Pancreas (tissue), 10 donors: Measurements from ENCODE around the gene VWA5B2. TPM values are rescaled to one million over a fixed set of nuclear protein-coding genes. Genes with fewer than 3 reads are reported as not detected.

Source experiments
- ATAC-seq, 4 donors: fragments of 200-7000 bp; cut with Tn5 transposase; one replicate each; pipeline versions ENCODE4 v1.8.0 to v1.9.1; 2020; ENCODE audit warnings: mild to moderate bottlenecking in 4 of 4, moderate library complexity in 4 of 4
- DNase-seq, 6 donors: peaks; one replicate each; pipeline ENCODE4 v3.0.0-alpha.2; 2020
- FAIRE-seq: peaks from 2 replicates; lab custom pipeline; 2012; peaks lifted over from hg19 to GRCh38; lab: Jason Lieb, UNC
- H3K27ac ChIP-seq, 4 donors: fragments of 200-600 bp; sonication (generic); 1 replicate in 3 of 4; 2 replicates in 1 of 4; pipeline versions ENCODE4 v1.5.0 to v1.8.0; 2020
- H3K27me3 ChIP-seq, 4 donors: fragments of 200-600 bp; one replicate each; pipeline ENCODE4 v1.8.0; 2021
- H3K36me3 ChIP-seq, 3 donors: fragments of 200-600 bp; sonication (generic) in 1 of 3; one replicate each; pipeline versions ENCODE4 v1.5.0 to v1.8.0; 2020 to 2021
- H3K4me1 ChIP-seq, 3 donors: fragments of 200-600 bp; one replicate each; pipeline ENCODE4 v1.8.0; 2021
- H3K4me3 ChIP-seq, 4 donors: fragments of 200-600 bp; sonication (generic) in 2 of 4; one replicate each; pipeline versions ENCODE4 v1.5.0 to v1.8.0; 2020 to 2021
- H3K9me3 ChIP-seq, 4 donors: fragments of 200-600 bp; one replicate each; pipeline ENCODE4 v1.8.0; 2021
- CTCF ChIP-seq, 4 donors: fragments of 200-600 bp; sonication (generic) in 3 of 4; IDR thresholded peaks; one replicate each; pipeline versions ENCODE4 v1.5.0 to v1.8.0; 2021; ENCODE audit warnings: antibody characterized with exemption in 4 of 4
- WGBS, 2 donors: extraction: QIAGEN DNeasy Blood & Tissue Kit; methylation state at CpG; one replicate each; pipeline ENCODE4 v1.1.7; 2013; 5-methylcytosine and 5-hydroxymethylcytosine counted together
- intact Hi-C, 3 donors: fragments of 100-400 bp; cut with DNase I; formaldehyde crosslinking; loops; one replicate each; pipeline versions ENCODE4 v1.11.1 to v1.14.2; 2022
- polyA plus RNA-seq, 2 donors: library from polyadenylated mRNA; stranded (reverse); fragments of 200-250 nt; gene quantifications; one replicate each; pipeline ENCODE4 v1.2.3, GENCODE V29; 2013
- total RNA-seq, 6 donors: library from RNA; stranded (reverse); fragmentation: NEBNext Ultra II Directional in 4 of 6; extraction: Animal tissue kit (Norgen Biotek cat#: 25700) in 4 of 6; gene quantifications; one replicate each; pipeline versions ENCODE4 v1.2.1 to v1.2.4, GENCODE V29; 2021 to 2023
- donor health status: healthy with polysubstance abuse.
- donor health status: DM: no; HTN: no; CAD: no; lungs with moderate emphysema.
- donor health status: DM: no; HTN: no; CAD: no.
- donor health status: control.
- donor health status: control.
- donor health status: Bipolar disorder and iron deficiency.
- donor health status: DM: yes; HTN: yes; CAD: no.
- donor health status: DM: no; HTN: no; CAD: no.
- donor health status: DM: no; HTN: no; CAD: no.
- donor health status: DM: yes; HTN: yes; CAD: no.

Gene VWA5B2
- total and polyA plus RNA-seq, 8 donors: 1.2 to 105 (median 6.6) TPM

GRCh38 chr3:184275381-184275701, 46.0 kb downstream of the VWA5B2 start:
- DNase-seq (peak in 1 of 6 donors; percentile 45), ATAC-seq (peak; percentile 23 to 54 (median 48)), FAIRE-seq (no peak)
- 47 to 63% methylated on average over 12 of the region's 12 CpGs for WGBS, 2 donors
- Histone ChIP-seq H3K4me3 (peak overlapping the region in 1 of 4 donors; percentile 37), H3K27me3 (no peaks in the 10 kb centered on the region), H3K27ac (peak overlapping the region in 1 of 4 donors; percentile 54), H3K9me3 (no peaks in the 10 kb centered on the region), H3K4me1 (no peaks in the 10 kb centered on the region), H3K36me3 (no peaks in the 10 kb centered on the region)
- intact Hi-C loops: no loop called here
- TF ChIP-seq CTCF (IDR thresholded peaks at IDR 0.05): no peak

GRCh38 chr3:184275961-184276910, 46.9 kb downstream of the VWA5B2 start, which contains the start of gene ECE2:
Gene ECE2, plus strand, starts transcription at chr3:184276022. Its CDS starts 132 bp downstream, at chr3:184276154.
- Histone ChIP-seq H3K4me1 (no peaks in the 10 kb centered on the region), H3K4me3 (peak within 1 kb of the TSS in 2 of 4 donors; percentile 30 to 37), H3K9me3 (no peaks in the 10 kb centered on the region), H3K36me3 (no peaks in the 10 kb centered on the region), H3K27me3 (no peaks in the 10 kb centered on the region), H3K27ac (peak within 1 kb of the TSS in 2 of 4 donors; percentile 38 to 54)
- intact Hi-C loops: no loop called here
- ATAC-seq (peak; percentile 72 to 82 (median 78)), DNase-seq (peak in 4 of 6 donors; percentile 56 to 81 (median 71)), FAIRE-seq (no peak)
- no peak for TF ChIP-seq CTCF (IDR thresholded peaks at IDR 0.05)
- 12 to 19% methylated on average over 42 to 65 of the region's 65 CpGs for WGBS, 2 donors

GRCh38 chr3:184277366-184277765, 48.0 kb downstream of the VWA5B2 start:
- Histone ChIP-seq H3K27me3 (no peaks in the 10 kb centered on the region), H3K36me3 (no peaks in the 10 kb centered on the region), H3K9me3 (no peaks in the 10 kb centered on the region), H3K4me1 (no peaks in the 10 kb centered on the region), H3K4me3 (no peak overlapping the region), H3K27ac (no peak overlapping the region)
- 92% methylated on average over 6 of the region's 6 CpGs for WGBS, 2 donors
- intact Hi-C loops: no loop called here
- DNase-seq: no peak
- TF ChIP-seq CTCF (IDR thresholded peaks at IDR 0.05): no peak
- ATAC-seq: peak in 1 of 4 donors; percentile 15
- FAIRE-seq: no peak

GRCh38 chr3:184282941-184283340, 53.6 kb downstream of the VWA5B2 start:
- Histone ChIP-seq H3K27me3 (no peaks in the 10 kb centered on the region), H3K4me1 (no peaks in the 10 kb centered on the region), H3K4me3 (no peak overlapping the region), H3K36me3 (no peaks in the 10 kb centered on the region), H3K9me3 (no peaks in the 10 kb centered on the region), H3K27ac (no peak overlapping the region)
- intact Hi-C loops: no loop called here
- WGBS, 2 donors: 83 to 86% methylated on average over 4 of the region's 4 CpGs
- FAIRE-seq (no peak), ATAC-seq (no peak), DNase-seq (no peak)
- no peak for TF ChIP-seq CTCF (IDR thresholded peaks at IDR 0.05)

GRCh38 chr3:184283681-184284080, 54.3 kb downstream of the VWA5B2 start:
- Histone ChIP-seq H3K36me3 (no peaks in the 10 kb centered on the region), H3K4me1 (no peaks in the 10 kb centered on the region), H3K27me3 (no peaks in the 10 kb centered on the region), H3K4me3 (no peak overlapping the region), H3K27ac (no peak overlapping the region), H3K9me3 (no peaks in the 10 kb centered on the region)
- no peak for TF ChIP-seq CTCF (IDR thresholded peaks at IDR 0.05)
- no peak for FAIRE-seq
- DNase-seq: no peak
- 85 to 89% methylated on average over 8 of the region's 8 CpGs for WGBS, 2 donors
- intact Hi-C loops: no loop called here
- ATAC-seq: no peak
